ENCODE data around the gene ABLIM2. TPM values are rescaled to one million over a fixed set of nuclear protein-coding genes. Genes with fewer than 3 reads are reported as not detected.

ABLIM2 gene
- total RNA-seq: not detected in 2 replicates

GRCh38 chr4:8158710-8159536 lies at the start of gene ABLIM2:
TSS of gene ABLIM2 (minus strand) at chr4:8158813. CDS start at chr4:8158689, 124 bp downstream.

GRCh38 chr4:8198906-8199593 lies 40.4 kb upstream of the ABLIM2 start, which contains the start of gene SH3TC1:
TSS of gene SH3TC1 (plus strand) at chr4:8199290. CDS start at chr4:8205195, 5,905 bp downstream.

GRCh38 chr4:7939377-7940108 lies 219.1 kb downstream of the ABLIM2 start, which contains the start of gene AFAP1:
TSS of gene AFAP1 (minus strand) at chr4:7939861. CDS start at chr4:7872078, 67,783 bp downstream.

Other genes with a start within 250 kb of the ABLIM2 start
- gene AFAP1, start 219.0 kb downstream of the ABLIM2 start, total RNA-seq: 44.3 and 50.8 TPM in 2 replicates
- 5.3 and 9.5 TPM in 2 replicates for gene SH3TC1, start 40.5 kb upstream of the ABLIM2 start, total RNA-seq
- gene HTRA3, start 110.9 kb upstream of the ABLIM2 start, total RNA-seq: 22.4 and 24.6 TPM in 2 replicates

Measured in cardiac ventricle fibroblast (primary cell).